ENCODE measurements around the gene AGBL4.

DNA sequence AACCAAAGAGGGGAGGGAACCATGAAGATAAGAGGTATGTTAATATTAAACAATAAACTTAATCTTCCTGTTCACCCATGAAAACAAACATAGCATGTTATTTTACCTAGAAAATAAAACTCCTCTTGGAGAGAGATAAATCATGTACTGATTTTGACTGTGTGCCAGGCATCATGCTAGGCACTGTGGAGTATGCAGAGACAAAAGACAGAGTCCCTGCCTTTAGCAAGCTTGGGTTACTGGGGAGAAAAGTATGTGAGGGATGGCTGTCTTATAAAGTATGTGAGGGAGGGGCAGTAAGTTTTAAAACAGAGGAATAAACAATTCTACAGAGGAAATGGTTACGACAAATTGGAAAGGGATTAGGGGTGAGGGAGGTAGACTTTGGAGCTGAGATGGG lies 1117.6 kb downstream of the AGBL4 start:
- TF ChIP-seq, protein P1, sequence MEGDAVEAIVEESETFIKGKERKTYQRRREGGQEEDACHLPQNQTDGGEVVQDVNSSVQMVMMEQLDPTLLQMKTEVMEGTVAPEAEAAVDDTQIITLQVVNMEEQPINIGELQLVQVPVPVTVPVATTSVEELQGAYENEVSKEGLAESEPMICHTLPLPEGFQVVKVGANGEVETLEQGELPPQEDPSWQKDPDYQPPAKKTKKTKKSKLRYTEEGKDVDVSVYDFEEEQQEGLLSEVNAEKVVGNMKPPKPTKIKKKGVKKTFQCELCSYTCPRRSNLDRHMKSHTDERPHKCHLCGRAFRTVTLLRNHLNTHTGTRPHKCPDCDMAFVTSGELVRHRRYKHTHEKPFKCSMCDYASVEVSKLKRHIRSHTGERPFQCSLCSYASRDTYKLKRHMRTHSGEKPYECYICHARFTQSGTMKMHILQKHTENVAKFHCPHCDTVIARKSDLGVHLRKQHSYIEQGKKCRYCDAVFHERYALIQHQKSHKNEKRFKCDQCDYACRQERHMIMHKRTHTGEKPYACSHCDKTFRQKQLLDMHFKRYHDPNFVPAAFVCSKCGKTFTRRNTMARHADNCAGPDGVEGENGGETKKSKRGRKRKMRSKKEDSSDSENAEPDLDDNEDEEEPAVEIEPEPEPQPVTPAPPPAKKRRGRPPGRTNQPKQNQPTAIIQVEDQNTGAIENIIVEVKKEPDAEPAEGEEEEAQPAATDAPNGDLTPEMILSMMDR (IDR thresholded peaks at IDR 0.05 in 4 of 5, conservative IDR thresholded peaks at IDR 0.05 in 1 of 5) = no peak
- no peak for TF ChIP-seq POLR2A (IDR thresholded peaks at IDR 0.05)
